GM12874 (cell line): Measurements from ENCODE around the gene GPC5.
A peak's percentile ranks its signal among the peaks of the same experiment; 100 is the strongest.

Experiments
- CTCF ChIP-seq: IDR thresholded peaks from 2 replicates; pipeline ENCODE4 v1.5.1; 2011; ENCODE audit warnings: low read depth, mild to moderate bottlenecking, control low read depth, low read length, moderate library complexity; ENCODE audit not compliant: insufficient read depth

The GPC5 gene

GRCh38 chr13:91397595-91397994 is 826 bp upstream of the GPC5 start:
- no peak for TF ChIP-seq CTCF

- TF ChIP-seq CTCF = no peak
These were observed 1.0 kb downstream of the GPC5 start for GRCh38 chr13:91399189-91400062.

GRCh38 chr13:91400063-91400399 is 1.6 kb downstream of the GPC5 start:
- TF ChIP-seq CTCF = no peak

GRCh38 chr13:91400671-91401070 is 2.2 kb downstream of the GPC5 start:
- no peak for TF ChIP-seq CTCF

GRCh38 chr13:91401920-91402319 is 3.5 kb downstream of the GPC5 start:
- no peak for TF ChIP-seq CTCF

- TF ChIP-seq CTCF = no peak
These were observed 6.8 kb downstream of the GPC5 start for GRCh38 chr13:91405240-91405639.

- 0 out of 2 replicates have a peak, but pooled peaks have one; percentile 41 for TF ChIP-seq CTCF
These were observed 8.2 kb downstream of the GPC5 start for GRCh38 chr13:91406619-91407018.
